GM12878 (cell line): Measurements from ENCODE around the gene NOS1AP.

Experiments
- BRCA1 ChIP-seq: IDR thresholded peaks from 2 replicates; pipeline ENCODE4 v1.6.1; 2011; ENCODE audit warnings: low read depth, low read length, improper control_type of control experiment
- EP300 ChIP-seq, 2 experiments: fragments of 150-350 bp in 1 of 2; IDR thresholded peaks; 2 replicates each; pipeline ENCODE4 v1.6.1; 2011 to 2012; ENCODE audit warnings: low read depth in 2 of 2, low read length in 2 of 2, borderline replicate concordance in 1 of 2, improper control_type of control experiment in 1 of 2, inconsistent platforms in 1 of 2; ENCODE audit not compliant: control insufficient read depth in 1 of 2
- JUND ChIP-seq: IDR thresholded peaks from 2 replicates; pipeline ENCODE4 v1.6.1; 2012; ENCODE audit warnings: low read depth, mild to moderate bottlenecking, low read length, improper control_type of control experiment, moderate library complexity
- KAT2A ChIP-seq: conservative IDR thresholded peaks from 2 replicates; pipeline ENCODE4 v1.6.1; 2011; ENCODE audit warnings: low read depth, low read length; ENCODE audit not compliant: control insufficient read depth
- RAD21 ChIP-seq: IDR thresholded peaks from 2 replicates; pipeline ENCODE4 v1.6.1; 2011; ENCODE audit warnings: mild to moderate bottlenecking, low read depth, low read length, moderate library complexity; ENCODE audit not compliant: insufficient read depth
- RAD51 ChIP-seq: fragments of 450-650 bp; IDR thresholded peaks from 2 replicates; pipeline ENCODE4 v1.6.1; 2016; ENCODE audit warnings: moderate library complexity, mild to moderate bottlenecking, inconsistent platforms
- SIN3A ChIP-seq: IDR thresholded peaks from 2 replicates; pipeline ENCODE4 v1.6.1; 2012; ENCODE audit warnings: low read depth, low read length, improper control_type of control experiment
- TARDBP ChIP-seq: IDR thresholded peaks from 2 replicates; pipeline ENCODE4 v1.6.1; 2016; ENCODE audit warnings: borderline replicate concordance
- TF ChIP-seq, protein P1 (sequence below), 3 experiments: IDR thresholded peaks in 2 of 3; conservative IDR thresholded peaks in 1 of 3; 2 replicates each; pipeline ENCODE4 v1.5.1; 2011; ENCODE audit warnings: low read depth in 3 of 3, low read length in 3 of 3, mild to moderate bottlenecking in 3 of 3, control low read depth in 2 of 3, moderate library complexity in 2 of 3, inconsistent platforms in 1 of 3, mixed read lengths in 1 of 3; ENCODE audit not compliant: control insufficient read depth in 2 of 3, insufficient read depth in 1 of 3; ENCODE audit errors: extremely low read depth in 1 of 3

GRCh38 chr1:162197041-162197531 lies 127.6 kb downstream of the NOS1AP start:
- TF ChIP-seq RAD21 (no peak), EP300 (IDR thresholded peaks at IDR 0.05; ENCODE audit: borderline replicate concordance in 1 of 2, control insufficient read depth in 1 of 2, low read depth in 2 of 2, low read length in 2 of 2) (no peak), SIN3A (no peak), TARDBP (no peak), JUND (no peak), RAD51 (no peak), KAT2A (no peak), BRCA1 (no peak)
- TF ChIP-seq, protein P1, sequence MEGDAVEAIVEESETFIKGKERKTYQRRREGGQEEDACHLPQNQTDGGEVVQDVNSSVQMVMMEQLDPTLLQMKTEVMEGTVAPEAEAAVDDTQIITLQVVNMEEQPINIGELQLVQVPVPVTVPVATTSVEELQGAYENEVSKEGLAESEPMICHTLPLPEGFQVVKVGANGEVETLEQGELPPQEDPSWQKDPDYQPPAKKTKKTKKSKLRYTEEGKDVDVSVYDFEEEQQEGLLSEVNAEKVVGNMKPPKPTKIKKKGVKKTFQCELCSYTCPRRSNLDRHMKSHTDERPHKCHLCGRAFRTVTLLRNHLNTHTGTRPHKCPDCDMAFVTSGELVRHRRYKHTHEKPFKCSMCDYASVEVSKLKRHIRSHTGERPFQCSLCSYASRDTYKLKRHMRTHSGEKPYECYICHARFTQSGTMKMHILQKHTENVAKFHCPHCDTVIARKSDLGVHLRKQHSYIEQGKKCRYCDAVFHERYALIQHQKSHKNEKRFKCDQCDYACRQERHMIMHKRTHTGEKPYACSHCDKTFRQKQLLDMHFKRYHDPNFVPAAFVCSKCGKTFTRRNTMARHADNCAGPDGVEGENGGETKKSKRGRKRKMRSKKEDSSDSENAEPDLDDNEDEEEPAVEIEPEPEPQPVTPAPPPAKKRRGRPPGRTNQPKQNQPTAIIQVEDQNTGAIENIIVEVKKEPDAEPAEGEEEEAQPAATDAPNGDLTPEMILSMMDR (IDR thresholded peaks at IDR 0.05 in 2 of 3, conservative IDR thresholded peaks at IDR 0.05 in 1 of 3; ENCODE audit: control insufficient read depth in 2 of 3, extremely low read depth in 1 of 3, insufficient read depth in 1 of 3, low read depth in 3 of 3, low read length in 3 of 3) = no peak
